GM12878 (cell line): Measurements from ENCODE around the gene UBE2E1. TPM values are rescaled to one million over a fixed set of nuclear protein-coding genes. Genes with fewer than 3 reads are reported as not detected.

Experiments
- BCL11A ChIP-seq: IDR thresholded peaks from 2 replicates; pipeline ENCODE4 v1.6.1; 2011; ENCODE audit warnings: low read depth, low read length
- BHLHE40 ChIP-seq, 2 experiments: fragments of 450-650 bp in 1 of 2; IDR thresholded peaks; 2 replicates each; pipeline ENCODE4 v1.6.1; 2011 to 2017; ENCODE audit warnings: low read depth in 2 of 2, borderline replicate concordance in 1 of 2, improper control_type of control experiment in 1 of 2, low read length in 1 of 2, mild to moderate bottlenecking in 1 of 2
- BRCA1 ChIP-seq: IDR thresholded peaks from 2 replicates; pipeline ENCODE4 v1.6.1; 2011; ENCODE audit warnings: low read depth, low read length, improper control_type of control experiment
- EED ChIP-seq: sonication (generic); IDR thresholded peaks from 2 replicates; pipeline ENCODE4 v1.6.1; 2016; ENCODE audit warnings: antibody characterized with exemption, low read depth
- EGR1 ChIP-seq, 2 experiments: IDR thresholded peaks; 1 replicate in 1 of 2; 2 replicates in 1 of 2; pipeline ENCODE4 v1.6.1; 2011 to 2012; ENCODE audit warnings: low read depth in 2 of 2, low read length in 2 of 2, borderline replicate concordance in 1 of 2, mild to moderate bottlenecking in 1 of 2, moderate library complexity in 1 of 2
- ELK1 ChIP-seq: IDR thresholded peaks from 2 replicates; pipeline ENCODE4 v1.6.1; 2012; ENCODE audit warnings: low read depth, low read length, improper control_type of control experiment
- FOS ChIP-seq: IDR thresholded peaks from 3 replicates; pipeline ENCODE4 v1.6.1; 2011; ENCODE audit warnings: borderline replicate concordance; ENCODE audit not compliant: insufficient read length; ENCODE audit errors: extremely low read depth
- GATAD2B ChIP-seq: fragments of 450-650 bp; conservative IDR thresholded peaks from 2 replicates; pipeline ENCODE4 v1.6.1; 2017; ENCODE audit warnings: low read depth, mild to moderate bottlenecking, moderate library complexity
- HDAC2 ChIP-seq: fragments of 200-600 bp; sonication (generic); IDR thresholded peaks from 2 replicates; pipeline ENCODE4 v1.6.1; 2017
- IRF3 ChIP-seq: fragments of 450-650 bp; IDR thresholded peaks from 2 replicates; pipeline ENCODE4 v1.6.1; 2014; ENCODE audit warnings: mild to moderate bottlenecking
- JUNB ChIP-seq: IDR thresholded peaks from 2 replicates; pipeline ENCODE4 v1.6.1; 2016; ENCODE audit warnings: antibody characterized with exemption, mild to moderate bottlenecking
- KLF5 ChIP-seq: fragments of 450-650 bp; IDR thresholded peaks from 2 replicates; pipeline ENCODE4 v1.6.1; 2014; ENCODE audit warnings: mild to moderate bottlenecking; ENCODE audit not compliant: partially characterized antibody
- MEF2A ChIP-seq: IDR thresholded peaks from 2 replicates; pipeline ENCODE4 v1.6.1; 2011; ENCODE audit warnings: low read depth, mild to moderate bottlenecking, low read length, moderate library complexity; ENCODE audit not compliant: insufficient read depth
- MYB ChIP-seq: fragments of 150-350 bp; IDR thresholded peaks from 2 replicates; pipeline ENCODE4 v1.6.1; 2014; ENCODE audit warnings: mild to moderate bottlenecking, low read depth, low read length, borderline replicate concordance
- NFXL1 ChIP-seq: fragments of 450-650 bp; IDR thresholded peaks from 2 replicates; pipeline ENCODE4 v1.6.1; 2017; ENCODE audit warnings: antibody characterized with exemption, mild to moderate bottlenecking, borderline replicate concordance
- PAX8 ChIP-seq: fragments of 450-650 bp; IDR thresholded peaks from 2 replicates; pipeline ENCODE4 v1.6.1; 2017; ENCODE audit warnings: mild to moderate bottlenecking, moderate library complexity
- POLR2AphosphoS5 ChIP-seq: IDR thresholded peaks from 2 replicates; pipeline ENCODE4 v1.6.1; 2011; ENCODE audit warnings: mild to moderate bottlenecking, low read length, inconsistent platforms
- SIN3A ChIP-seq: IDR thresholded peaks from 2 replicates; pipeline ENCODE4 v1.6.1; 2012; ENCODE audit warnings: low read depth, low read length, improper control_type of control experiment
- SIX5 ChIP-seq: IDR thresholded peaks from 2 replicates; pipeline ENCODE4 v1.6.1; 2011; ENCODE audit warnings: mild to moderate bottlenecking, low read depth, low read length, moderate library complexity; ENCODE audit not compliant: severe bottlenecking
- STAT3 ChIP-seq: IDR thresholded peaks from 2 replicates; pipeline ENCODE4 v1.6.1; 2011; ENCODE audit warnings: low read depth, low read length, improper control_type of control experiment
- ZNF217 ChIP-seq: fragments of 450-650 bp; IDR thresholded peaks from 2 replicates; pipeline ENCODE4 v1.6.1; 2017; ENCODE audit warnings: antibody characterized with exemption, mild to moderate bottlenecking
- ZNF24 ChIP-seq: fragments of 450-650 bp; IDR thresholded peaks from 2 replicates; pipeline ENCODE4 v1.6.1; 2017; ENCODE audit warnings: antibody characterized with exemption, mild to moderate bottlenecking
- polyA plus RNA-seq, 11 experiments: library from polyadenylated mRNA; depleted of rRNA in 4 of 11; unstranded in 6 of 11; stranded (reverse) in 5 of 11; fragments of >200 nt; fragmentation: Nextera tagmentation in 4 of 11; fragmentation: Illumina TruSeq in 1 of 11; extraction: Ambion mirVana in 4 of 11; extraction: Trizol in 1 of 11; gene quantifications; 1 replicate in 1 of 11; 2 replicates in 10 of 11; pipeline versions ENCODE4 v1.2.1 to v1.2.3, GENCODE V29; 2011 to 2016; ENCODE audit warnings: inconsistent platforms in 2 of 11, missing spikeins in 2 of 11, low read depth in 1 of 11
- total RNA-seq, 4 experiments: library from RNA; depleted of rRNA in 3 of 4; stranded (reverse); fragments of >200 nt in 3 of 4; fragmentation: Illumina TruSeq in 1 of 4; extraction: Trizol in 1 of 4; gene quantifications; 2 replicates each; pipeline versions ENCODE4 v1.2.1 to v1.2.3, GENCODE V29; 2013 to 2021
- TF ChIP-seq, protein P1 (sequence below): IDR thresholded peaks from 2 replicates; pipeline ENCODE4 v1.6.1; 2011; ENCODE audit warnings: borderline replicate concordance, low read depth, mild to moderate bottlenecking, moderate library complexity, mixed read lengths, low read length; ENCODE audit not compliant: insufficient read depth; ENCODE audit errors: extremely low read length
- TF ChIP-seq, protein P2 (sequence below): IDR thresholded peaks from 2 replicates; pipeline ENCODE4 v1.6.1; 2011; ENCODE audit warnings: low read depth, low read length, improper control_type of control experiment, borderline replicate concordance
- TF ChIP-seq, protein P3 (sequence below): fragments of 450-650 bp; IDR thresholded peaks from 2 replicates; pipeline ENCODE4 v1.6.1; 2016; ENCODE audit warnings: mild to moderate bottlenecking

Gene UBE2E1
- total and polyA plus RNA-seq, 10 of the 15 experiments (the other 5 are each of a cell fraction or from before 2014, with no cell fraction given) = 18.7 to 425 (median 147) TPM

DNA sequence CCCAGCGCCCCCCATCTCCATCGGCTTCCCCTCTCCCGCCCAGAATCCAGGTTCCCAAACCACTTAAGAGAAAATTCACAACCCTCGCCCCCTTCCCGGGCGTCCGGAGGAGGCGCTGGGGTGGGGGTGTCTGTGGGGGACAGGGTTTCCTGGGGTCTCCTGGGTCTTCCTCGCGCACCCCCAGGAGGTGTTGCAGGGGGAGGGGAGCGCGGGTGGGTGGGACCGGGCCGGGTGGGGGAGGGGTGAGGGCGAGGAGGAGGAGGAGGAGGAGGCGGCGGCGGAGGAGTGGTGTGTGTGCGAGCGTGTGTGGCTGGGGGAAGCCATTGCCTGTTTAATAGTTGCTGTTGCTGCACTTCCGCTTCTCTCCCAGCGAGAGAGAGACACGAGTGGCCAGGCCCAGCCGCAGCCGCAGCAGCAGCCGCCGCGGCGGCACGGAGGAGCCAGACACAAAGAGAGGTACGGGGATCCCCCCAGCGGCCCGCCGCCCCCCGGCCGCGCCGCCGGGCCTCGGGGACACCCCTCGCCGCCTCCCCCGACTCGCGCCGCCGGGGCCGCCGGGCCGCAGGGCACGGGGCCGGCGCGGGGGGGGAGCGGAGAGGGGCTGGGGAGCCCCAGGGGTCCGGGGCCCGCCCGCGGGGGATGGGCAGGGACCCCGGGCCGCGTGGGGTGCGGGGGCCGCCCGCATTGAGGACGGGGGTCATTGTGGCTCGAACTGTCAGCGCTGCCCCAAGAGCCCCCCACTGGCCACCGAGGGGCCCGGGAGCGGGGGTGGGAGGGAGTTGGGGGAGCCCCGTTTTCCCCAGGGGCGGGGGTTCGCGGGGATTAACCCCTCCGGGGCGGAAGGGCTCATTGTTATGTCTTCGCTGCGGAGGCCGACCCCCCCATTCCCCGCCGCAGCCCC is at the start of gene UBE2E1 (continued):
- TF ChIP-seq, protein P1, sequence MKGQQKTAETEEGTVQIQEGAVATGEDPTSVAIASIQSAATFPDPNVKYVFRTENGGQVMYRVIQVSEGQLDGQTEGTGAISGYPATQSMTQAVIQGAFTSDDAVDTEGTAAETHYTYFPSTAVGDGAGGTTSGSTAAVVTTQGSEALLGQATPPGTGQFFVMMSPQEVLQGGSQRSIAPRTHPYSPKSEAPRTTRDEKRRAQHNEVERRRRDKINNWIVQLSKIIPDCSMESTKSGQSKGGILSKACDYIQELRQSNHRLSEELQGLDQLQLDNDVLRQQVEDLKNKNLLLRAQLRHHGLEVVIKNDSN = no peak
- 0 out of 2 replicates have a peak, but pooled peaks have one; percentile 33 for TF ChIP-seq SIN3A
- no peak for TF ChIP-seq SIX5
- no peak; the same call in 1 of the 2 replicates for TF ChIP-seq MEF2A
- peak; percentile 72 for TF ChIP-seq POLR2AphosphoS5
- TF ChIP-seq ELK1 = 0 out of 2 replicates have a peak, but pooled peaks have one; percentile 33
- TF ChIP-seq GATAD2B = peak; percentile 27; the same call in 1 of the 2 replicates
- TF ChIP-seq NFXL1 = no peak
- no peak for TF ChIP-seq EED
- peak; percentile 81 to 87; a peak in 3 of 4 replicates for TF ChIP-seq BHLHE40 (IDR thresholded peaks at IDR 0.05; ENCODE audit: borderline replicate concordance in 1 of 2, low read depth in 2 of 2, low read length in 1 of 2)
- TF ChIP-seq KLF5 = no peak
- TF ChIP-seq, protein P2, sequence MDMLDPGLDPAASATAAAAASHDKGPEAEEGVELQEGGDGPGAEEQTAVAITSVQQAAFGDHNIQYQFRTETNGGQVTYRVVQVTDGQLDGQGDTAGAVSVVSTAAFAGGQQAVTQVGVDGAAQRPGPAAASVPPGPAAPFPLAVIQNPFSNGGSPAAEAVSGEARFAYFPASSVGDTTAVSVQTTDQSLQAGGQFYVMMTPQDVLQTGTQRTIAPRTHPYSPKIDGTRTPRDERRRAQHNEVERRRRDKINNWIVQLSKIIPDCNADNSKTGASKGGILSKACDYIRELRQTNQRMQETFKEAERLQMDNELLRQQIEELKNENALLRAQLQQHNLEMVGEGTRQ = no peak
- no peak for TF ChIP-seq BCL11A
- no peak for TF ChIP-seq PAX8
- TF ChIP-seq IRF3 = no peak
- no peak for TF ChIP-seq ZNF217
- no peak for TF ChIP-seq HDAC2
- TF ChIP-seq MYB = peak; percentile 20; the same call in 1 of the 2 replicates
- TF ChIP-seq ZNF24 = no peak; the same call in 1 of the 2 replicates
- TF ChIP-seq BRCA1 = no peak
- no peak for TF ChIP-seq JUNB
- TF ChIP-seq STAT3 = no peak
- peak in 1 of 2 experiments; percentile 61; a peak in 1 of 3 replicates for TF ChIP-seq EGR1 (IDR thresholded peaks at IDR 0.05; ENCODE audit: borderline replicate concordance in 1 of 2, low read depth in 2 of 2, low read length in 2 of 2)
- TF ChIP-seq, protein P3, sequence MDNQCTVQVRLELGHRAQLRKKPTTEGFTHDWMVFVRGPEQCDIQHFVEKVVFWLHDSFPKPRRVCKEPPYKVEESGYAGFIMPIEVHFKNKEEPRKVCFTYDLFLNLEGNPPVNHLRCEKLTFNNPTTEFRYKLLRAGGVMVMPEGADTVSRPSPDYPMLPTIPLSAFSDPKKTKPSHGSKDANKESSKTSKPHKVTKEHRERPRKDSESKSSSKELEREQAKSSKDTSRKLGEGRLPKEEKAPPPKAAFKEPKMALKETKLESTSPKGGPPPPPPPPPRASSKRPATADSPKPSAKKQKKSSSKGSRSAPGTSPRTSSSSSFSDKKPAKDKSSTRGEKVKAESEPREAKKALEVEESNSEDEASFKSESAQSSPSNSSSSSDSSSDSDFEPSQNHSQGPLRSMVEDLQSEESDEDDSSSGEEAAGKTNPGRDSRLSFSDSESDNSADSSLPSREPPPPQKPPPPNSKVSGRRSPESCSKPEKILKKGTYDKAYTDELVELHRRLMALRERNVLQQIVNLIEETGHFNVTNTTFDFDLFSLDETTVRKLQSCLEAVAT = no peak
- TF ChIP-seq FOS = no peak
